GM12801 (cell line): ENCODE data around the gene ABCA13.

Experiments used
- TF ChIP-seq, protein P1 (sequence below): IDR thresholded peaks from one replicate; pipeline ENCODE4 v1.5.1; 2011; ENCODE audit warnings: control low read depth; ENCODE audit not compliant: insufficient read length; ENCODE audit errors: extremely low read depth

ABCA13 gene

GRCh38 chr7:48621076-48621475 lies 449.8 kb downstream of the ABCA13 start:
- TF ChIP-seq, protein P1, sequence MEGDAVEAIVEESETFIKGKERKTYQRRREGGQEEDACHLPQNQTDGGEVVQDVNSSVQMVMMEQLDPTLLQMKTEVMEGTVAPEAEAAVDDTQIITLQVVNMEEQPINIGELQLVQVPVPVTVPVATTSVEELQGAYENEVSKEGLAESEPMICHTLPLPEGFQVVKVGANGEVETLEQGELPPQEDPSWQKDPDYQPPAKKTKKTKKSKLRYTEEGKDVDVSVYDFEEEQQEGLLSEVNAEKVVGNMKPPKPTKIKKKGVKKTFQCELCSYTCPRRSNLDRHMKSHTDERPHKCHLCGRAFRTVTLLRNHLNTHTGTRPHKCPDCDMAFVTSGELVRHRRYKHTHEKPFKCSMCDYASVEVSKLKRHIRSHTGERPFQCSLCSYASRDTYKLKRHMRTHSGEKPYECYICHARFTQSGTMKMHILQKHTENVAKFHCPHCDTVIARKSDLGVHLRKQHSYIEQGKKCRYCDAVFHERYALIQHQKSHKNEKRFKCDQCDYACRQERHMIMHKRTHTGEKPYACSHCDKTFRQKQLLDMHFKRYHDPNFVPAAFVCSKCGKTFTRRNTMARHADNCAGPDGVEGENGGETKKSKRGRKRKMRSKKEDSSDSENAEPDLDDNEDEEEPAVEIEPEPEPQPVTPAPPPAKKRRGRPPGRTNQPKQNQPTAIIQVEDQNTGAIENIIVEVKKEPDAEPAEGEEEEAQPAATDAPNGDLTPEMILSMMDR: no peak

- TF ChIP-seq, protein P1: no peak
Measured at GRCh38 chr7:48627164-48627563, 455.9 kb downstream of the ABCA13 start.

DNA sequence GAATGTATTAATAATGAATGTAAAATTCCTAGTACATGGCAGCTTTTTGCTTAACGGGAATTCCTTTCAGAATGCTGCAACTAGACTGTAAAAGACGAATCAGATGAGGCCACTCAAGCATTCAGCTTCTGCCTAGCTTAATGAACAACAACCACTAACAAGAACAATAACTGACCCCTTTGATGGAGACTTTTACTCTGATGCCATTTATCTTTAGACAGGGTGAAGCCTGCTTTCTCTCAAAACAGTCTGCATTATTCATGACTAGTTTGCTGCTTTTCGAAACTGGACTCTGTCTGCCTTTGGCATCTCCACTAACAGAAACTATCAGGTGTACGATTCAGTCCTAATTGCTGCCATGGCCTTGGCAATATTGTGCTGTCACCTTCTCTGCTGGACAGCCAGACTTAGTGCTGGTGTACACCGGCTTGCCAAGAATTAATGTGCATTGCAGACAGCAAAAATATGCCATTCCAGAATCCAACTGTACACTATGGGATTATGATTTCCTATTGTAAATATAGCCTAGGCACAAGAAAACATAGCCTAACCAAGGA lies 457.6 kb downstream of the ABCA13 start:
- TF ChIP-seq, protein P1: no peak

- TF ChIP-seq, protein P1: no peak
Measured at GRCh38 chr7:48634116-48634632, 462.9 kb downstream of the ABCA13 start.

DNA sequence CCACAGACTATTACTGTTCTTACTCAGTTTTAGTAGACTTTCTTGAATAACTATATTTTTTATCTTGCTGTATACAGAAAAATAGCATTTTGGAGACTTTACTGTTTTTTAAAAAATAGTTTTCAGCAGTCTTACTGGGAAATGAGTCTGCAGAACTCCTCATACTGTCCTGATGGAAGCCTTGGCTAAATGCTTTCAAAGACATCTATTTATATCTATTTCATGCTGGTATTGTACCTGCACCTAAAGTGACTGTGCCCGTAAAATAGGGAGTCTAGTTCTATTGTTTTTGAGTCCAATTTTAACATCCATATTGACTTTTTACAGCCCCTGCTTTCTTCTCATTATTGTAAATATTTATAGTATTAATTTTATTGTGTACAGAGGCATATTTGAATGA lies 464.5 kb downstream of the ABCA13 start:
- TF ChIP-seq, protein P1: no peak

GRCh38 chr7:48636391-48637015 lies 465.2 kb downstream of the ABCA13 start:
- TF ChIP-seq, protein P1: no peak

DNA sequence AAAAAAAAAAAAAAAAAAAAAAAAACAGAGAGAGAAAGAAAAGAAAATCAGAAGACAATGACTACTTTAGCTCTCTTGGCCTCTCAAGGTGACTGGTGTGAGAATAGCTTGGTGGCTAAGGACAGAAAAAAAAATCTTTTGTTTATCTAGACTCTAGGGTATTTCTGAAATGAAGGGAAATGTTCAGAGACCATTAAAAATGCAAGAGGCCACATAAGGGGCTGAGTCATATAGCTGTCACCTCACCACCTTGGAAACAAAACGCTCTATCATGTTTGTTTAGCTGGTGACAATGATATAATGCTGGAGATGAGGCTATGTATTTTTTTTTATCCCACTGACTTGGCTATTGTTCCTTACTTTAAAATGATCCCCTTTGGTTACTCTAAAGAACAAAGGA lies 466.1 kb downstream of the ABCA13 start:
- TF ChIP-seq, protein P1: no peak
